HG03520 (cell line): ENCODE data around the gene SCN8A.
"Not testable (repeated sequence)": the region's sequence is repeated elsewhere in the genome, so short reads cannot be mapped to it uniquely, and the experiment has no call there.

ENCODE experiments used
- ATAC-seq: cut with Tn5 transposase; IDR thresholded peaks from one replicate; pipeline ENCODE4 v1.9.1; 2021; ENCODE audit warnings: mild to moderate bottlenecking, moderate library complexity; ENCODE audit not compliant: unreplicated experiment

Gene SCN8A

GRCh38 chr12:51827925-51828818 is 237.1 kb downstream of the SCN8A start:
- peak; percentile 41 for ATAC-seq

GRCh38 chr12:51829011-51829481 is 238.0 kb downstream of the SCN8A start:
- no peak for ATAC-seq

- ATAC-seq = no peak
These were observed 238.6 kb downstream of the SCN8A start for GRCh38 chr12:51829641-51830040.

DNA sequence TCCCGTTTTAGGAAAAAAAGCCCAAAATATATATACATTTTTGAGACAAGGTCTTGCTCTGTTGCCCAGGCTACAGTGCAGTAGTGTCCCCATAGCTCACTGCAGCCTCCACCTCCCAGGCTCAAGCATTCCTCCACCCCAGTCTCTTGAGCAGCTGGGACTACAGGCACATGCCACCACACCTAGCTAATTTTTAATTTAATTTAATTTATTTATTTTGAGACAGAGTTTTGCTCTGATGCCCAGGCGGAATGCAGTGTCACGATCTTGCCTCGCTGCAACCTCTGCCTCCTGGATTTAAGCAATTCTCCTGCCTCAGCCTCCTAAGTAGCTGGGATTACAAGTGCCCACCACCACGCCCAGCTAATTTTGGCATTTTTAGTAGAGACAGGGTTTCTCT is 240.8 kb downstream of the SCN8A start:
- ATAC-seq = not testable (repeated sequence)

GRCh38 chr12:51832354-51833107 is 241.5 kb downstream of the SCN8A start:
- ATAC-seq = no peak

GRCh38 chr12:51833448-51834227 is 242.6 kb downstream of the SCN8A start:
- no peak for ATAC-seq

- no peak for ATAC-seq
These were observed 243.4 kb downstream of the SCN8A start for GRCh38 chr12:51834411-51834810.

DNA sequence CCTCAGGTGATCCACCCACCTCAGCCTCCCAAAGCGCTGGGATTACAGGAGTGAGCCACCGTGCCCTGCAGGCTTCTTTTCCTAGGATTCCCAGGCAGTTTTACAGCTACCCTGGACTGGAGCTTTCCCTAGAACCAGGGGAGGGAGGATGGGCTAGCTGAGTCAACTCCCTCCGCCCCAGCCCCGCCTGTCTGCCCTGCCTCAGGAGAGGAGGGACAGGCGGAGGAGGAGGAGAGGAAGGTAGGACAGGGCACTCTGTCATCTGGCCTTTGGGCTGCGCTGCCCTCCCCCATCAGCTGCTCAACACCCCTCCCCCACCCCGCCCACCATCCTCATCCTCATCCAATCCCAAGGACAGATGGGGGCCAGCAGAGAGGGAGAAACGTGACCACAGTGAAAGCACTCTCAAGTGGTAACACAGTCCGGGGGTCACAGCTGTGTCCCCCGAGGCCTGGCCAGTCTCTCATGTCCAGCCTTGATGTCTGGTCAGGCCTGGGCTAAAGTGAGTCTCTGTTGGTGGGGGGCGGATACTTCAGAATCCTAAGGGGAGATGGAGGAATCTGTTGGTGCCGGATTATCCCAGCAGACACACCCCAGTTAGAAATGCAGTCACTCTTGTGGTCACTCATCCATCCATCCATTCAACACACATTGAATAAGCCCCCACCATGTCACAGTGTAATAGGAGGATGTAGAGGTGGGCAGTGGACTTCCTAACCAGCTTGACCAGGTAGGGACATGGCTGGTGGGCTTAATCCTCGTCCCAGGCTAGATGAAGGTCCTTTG is 245.2 kb downstream of the SCN8A start:
- ATAC-seq = no peak

GRCh38 chr12:51836827-51837173 is 245.8 kb downstream of the SCN8A start:
- no peak for ATAC-seq

- no peak for ATAC-seq
These were observed 246.3 kb downstream of the SCN8A start for GRCh38 chr12:51837286-51837685.

GRCh38 chr12:51838036-51838435 is 247.0 kb downstream of the SCN8A start:
- no peak for ATAC-seq

DNA sequence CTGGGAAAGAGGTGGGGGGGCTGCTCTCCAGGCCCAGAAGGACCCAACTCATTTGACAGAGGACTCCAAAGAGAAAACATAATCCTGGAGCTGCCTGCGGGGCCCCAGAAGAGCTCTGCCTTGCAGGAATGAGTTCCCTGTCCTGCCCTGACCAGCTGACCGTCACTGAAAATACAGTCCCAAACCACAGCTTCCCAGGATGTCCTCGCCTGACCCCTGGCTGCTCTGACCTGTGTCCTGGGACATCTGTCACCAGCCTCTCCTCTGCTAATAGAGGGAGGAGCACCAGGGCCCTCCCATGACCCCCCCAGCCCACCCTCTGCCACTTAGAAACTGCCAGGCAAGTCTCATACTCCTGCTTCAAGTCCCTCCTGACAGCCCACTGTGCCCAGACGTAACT is 247.7 kb downstream of the SCN8A start:
- no peak for ATAC-seq

GRCh38 chr12:51839310-51839947 is 248.4 kb downstream of the SCN8A start:
- no peak for ATAC-seq

GRCh38 chr12:51840966-51841365 is 249.9 kb downstream of the SCN8A start:
- no peak for ATAC-seq

- no peak for ATAC-seq
These were observed 250.7 kb downstream of the SCN8A start for GRCh38 chr12:51841727-51842126.

- ATAC-seq = no peak
These were observed 253.8 kb downstream of the SCN8A start for GRCh38 chr12:51844854-51845253.

DNA sequence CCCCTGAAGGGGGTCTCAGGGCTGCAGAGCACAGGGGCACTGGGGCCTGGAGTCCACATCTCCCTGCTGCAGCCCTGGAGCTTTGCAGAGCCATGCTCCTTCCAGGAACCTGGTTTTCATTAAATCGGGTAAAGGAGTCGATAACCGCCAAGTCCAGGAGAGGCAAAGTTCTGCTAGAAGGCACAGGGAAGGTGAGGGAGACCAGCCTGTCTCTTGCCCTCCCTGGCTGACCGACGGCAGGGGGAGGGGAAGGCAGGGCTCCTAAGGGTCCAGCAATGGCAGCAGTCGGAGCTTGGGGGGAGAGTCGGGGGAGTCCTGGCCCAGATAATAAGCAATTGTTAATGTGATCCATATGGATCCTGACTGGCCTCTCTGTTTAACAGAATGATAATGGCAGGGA is 254.4 kb downstream of the SCN8A start:
- ATAC-seq = no peak

DNA sequence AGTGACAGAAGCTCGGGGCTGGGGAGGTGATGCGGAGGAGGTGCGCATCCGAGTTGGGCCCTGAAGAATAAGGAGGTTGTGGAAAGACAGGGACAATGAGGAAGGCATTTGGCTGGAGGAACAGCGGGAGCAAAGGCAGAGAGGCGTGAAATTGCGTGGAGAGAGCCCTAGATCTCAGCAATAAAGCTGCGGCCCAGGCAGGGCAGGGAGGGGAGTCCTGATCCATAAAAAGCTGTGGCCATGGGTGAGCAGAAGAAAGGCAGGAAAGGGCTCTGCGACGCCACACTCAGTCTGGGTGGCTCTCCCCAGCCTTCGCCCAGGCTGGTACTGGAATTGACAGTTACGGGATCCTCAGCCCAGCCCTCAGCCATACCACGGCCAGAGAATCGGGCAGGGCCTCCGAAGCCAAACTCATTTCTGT is 255.2 kb downstream of the SCN8A start:
- no peak for ATAC-seq

- no peak for ATAC-seq
These were observed 256.0 kb downstream of the SCN8A start for GRCh38 chr12:51846911-51847642.
